IMR-90 (cell line): Measurements from ENCODE around the gene PDE6H. TPM values are rescaled to one million over a fixed set of nuclear protein-coding genes. Genes with fewer than 3 reads are reported as not detected.

ENCODE experiments used
- ATAC-seq: fragments of 200-7000 bp; cut with Tn5 transposase; 2 replicates; pipeline ENCODE4 v1.9.1; 2020; ENCODE audit warnings: low read depth, mild to moderate bottlenecking, moderate library complexity
- BruUV-seq: library from RNA; stranded (reverse); fragments of 400-500 nt; replicated peaks from 2 replicates; lab custom pipeline; 2021; lab: Mats Ljungman, UMichigan
- CTCF ChIA-PET: fragments of 300-600 bp; formaldehyde crosslinking; extraction: SDS; loops from one replicate; lab custom pipeline; 2021; ENCODE audit warnings: antibody characterized with exemption; lab: Yijun Ruan, JAX
- POLR2A ChIA-PET: fragments of 300-600 bp; sonication (Branson Sonifier 250); formaldehyde crosslinking; loops from one replicate; lab custom pipeline; 2022; ENCODE audit warnings: antibody characterized with exemption; ENCODE audit not compliant: unreplicated experiment; lab: Charles Lee
- DNase-seq: peaks from one replicate; pipeline ENCODE4 v3.0.0; 2013
- H2AFZ ChIP-seq: replicated peaks from 2 replicates; pipeline ENCODE3; 2013; ENCODE audit warnings: low read length, mild to moderate bottlenecking; ENCODE audit not compliant: poor library complexity
- H2AK5ac ChIP-seq: 2 replicates; pipeline ENCODE4 v1.6.1; 2013; ENCODE audit warnings: low read depth, low read length, inconsistent platforms
- H2AK9ac ChIP-seq: replicated peaks from 2 replicates; pipeline ENCODE3; 2013; ENCODE audit warnings: mild to moderate bottlenecking, low read depth, low read length, moderate library complexity; ENCODE audit not compliant: poor library complexity
- H2BK120ac ChIP-seq: 2 replicates; pipeline ENCODE4 v1.6.1; 2013; ENCODE audit warnings: low read depth, low read length, inconsistent platforms
- H2BK15ac ChIP-seq: 3 replicates; pipeline ENCODE4 v1.6.1; 2013; ENCODE audit warnings: low read depth, low read length, inconsistent platforms
- H2BK20ac ChIP-seq: 2 replicates; pipeline ENCODE4 v1.6.1; 2013; ENCODE audit warnings: low read depth, mild to moderate bottlenecking, inconsistent platforms, low read length, moderate library complexity
- H2BK5ac ChIP-seq: 2 replicates; pipeline ENCODE4 v1.6.1; 2013; ENCODE audit warnings: mild to moderate bottlenecking, low read depth, low read length, inconsistent platforms; ENCODE audit not compliant: poor library complexity, severe bottlenecking
- H3K14ac ChIP-seq: replicated peaks from 2 replicates; pipeline ENCODE4 v1.6.1; 2013; ENCODE audit warnings: low read depth, low read length, inconsistent platforms
- H3K18ac ChIP-seq: 2 replicates; pipeline ENCODE4 v1.6.1; 2013; ENCODE audit warnings: low read depth, low read length, control low read depth
- H3K23ac ChIP-seq: 2 replicates; pipeline ENCODE4 v1.6.1; 2013; ENCODE audit warnings: low read depth, low read length, inconsistent platforms
- H3K27ac ChIP-seq: 2 replicates; pipeline ENCODE4 v1.5.1; 2013; ENCODE audit warnings: mild to moderate bottlenecking, control low read depth, low read length; ENCODE audit not compliant: insufficient read depth
- H3K27me3 ChIP-seq: 2 replicates; pipeline ENCODE4 v1.6.1; 2013; ENCODE audit warnings: low read length; ENCODE audit not compliant: control insufficient read depth, insufficient read depth
- H3K36me3 ChIP-seq: 2 replicates; pipeline ENCODE4 v1.6.1; 2013; ENCODE audit warnings: low read length, mixed read lengths; ENCODE audit not compliant: control insufficient read depth, insufficient read depth
- H3K4ac ChIP-seq: 2 replicates; pipeline ENCODE4 v1.6.1; 2013; ENCODE audit warnings: low read depth, low read length, inconsistent platforms
- H3K4me1 ChIP-seq: 2 replicates; pipeline ENCODE4 v1.6.1; 2013; ENCODE audit warnings: low read length, mixed read lengths; ENCODE audit not compliant: control insufficient read depth, insufficient read depth
- H3K4me2 ChIP-seq: 2 replicates; pipeline ENCODE4 v1.6.1; 2013; ENCODE audit warnings: low read depth, mild to moderate bottlenecking, control low read depth, low read length, moderate library complexity
- H3K4me3 ChIP-seq: 2 replicates; pipeline ENCODE4 v1.5.1; 2013; ENCODE audit warnings: low read depth, mild to moderate bottlenecking, control low read depth, low read length, moderate library complexity; ENCODE audit not compliant: insufficient read depth
- H3K56ac ChIP-seq: 2 replicates; pipeline ENCODE4 v1.6.1; 2013; ENCODE audit warnings: low read length, inconsistent platforms; ENCODE audit not compliant: insufficient read depth; ENCODE audit errors: extremely low read depth
- H3K79me1 ChIP-seq, 2 experiments: 2 replicates each; pipeline ENCODE4 v1.6.1; 2013; ENCODE audit warnings: low read length in 2 of 2, inconsistent platforms in 1 of 2, low read depth in 1 of 2
- H3K9ac ChIP-seq: 2 replicates; pipeline ENCODE4 v1.6.1; 2013; ENCODE audit warnings: low read depth, low read length, control low read depth
- H3K9me1 ChIP-seq: 2 replicates; pipeline ENCODE4 v1.6.1; 2013; ENCODE audit warnings: low read length, inconsistent platforms; ENCODE audit not compliant: insufficient read depth
- H3K9me3 ChIP-seq: 2 replicates; pipeline ENCODE4 v1.6.1; 2013; ENCODE audit warnings: low read length; ENCODE audit not compliant: control insufficient read depth, insufficient read depth
- H4K20me1 ChIP-seq: 2 replicates; pipeline ENCODE4 v1.6.1; 2013; ENCODE audit warnings: low read length, inconsistent platforms; ENCODE audit not compliant: insufficient read depth
- H4K5ac ChIP-seq: 2 replicates; pipeline ENCODE4 v1.6.1; 2013; ENCODE audit warnings: mild to moderate bottlenecking, low read depth, low read length, control low read depth
- H4K8ac ChIP-seq, 2 experiments: 2 replicates each; pipeline ENCODE4 v1.6.1; 2013; ENCODE audit warnings: low read depth in 2 of 2, low read length in 2 of 2, control low read depth in 1 of 2, inconsistent platforms in 1 of 2
- H4K91ac ChIP-seq: 2 replicates; pipeline ENCODE4 v1.6.1; 2013; ENCODE audit warnings: low read depth, low read length, inconsistent platforms; ENCODE audit not compliant: insufficient read depth
- BHLHE40 ChIP-seq: fragments of 150-350 bp; IDR thresholded peaks from 2 replicates; pipeline ENCODE4 v1.6.1; 2016; ENCODE audit warnings: mild to moderate bottlenecking, low read depth, low read length
- CEBPB ChIP-seq: IDR thresholded peaks from 2 replicates; pipeline ENCODE4 v1.6.1; 2012; ENCODE audit warnings: low read depth, low read length, improper control_type of control experiment
- CHD1 ChIP-seq: IDR thresholded peaks from 2 replicates; pipeline ENCODE4 v1.6.1; 2012; ENCODE audit warnings: low read depth, low read length, improper control_type of control experiment
- MAZ ChIP-seq: IDR thresholded peaks from 2 replicates; pipeline ENCODE4 v1.6.1; 2012; ENCODE audit warnings: low read depth, mild to moderate bottlenecking, low read length, improper control_type of control experiment, moderate library complexity, borderline replicate concordance
- NFE2L2 ChIP-seq: fragments of 150-350 bp; IDR thresholded peaks from 2 replicates; pipeline ENCODE4 v1.6.1; 2016; ENCODE audit warnings: low read depth, mild to moderate bottlenecking, low read length
- RAD21 ChIP-seq: IDR thresholded peaks from 2 replicates; pipeline ENCODE4 v1.6.1; 2012; ENCODE audit warnings: low read length, improper control_type of control experiment
- RCOR1 ChIP-seq: IDR thresholded peaks from 2 replicates; pipeline ENCODE4 v1.6.1; 2012; ENCODE audit warnings: mild to moderate bottlenecking, low read length, improper control_type of control experiment; ENCODE audit not compliant: insufficient replicate concordance
- SMC3 ChIP-seq: fragments of 150-350 bp; IDR thresholded peaks from 2 replicates; pipeline ENCODE4 v1.6.1; 2016; ENCODE audit warnings: low read depth, mild to moderate bottlenecking, antibody characterized with exemption, low read length, moderate library complexity
- WGBS, 2 experiments: methylation state at CpG; one replicate each; pipeline versions ENCODE4 v1.1.5 to v1.1.7; 2013; ENCODE audit warnings: missing lambda C conversion rate in 2 of 2; ENCODE audit not compliant: insufficient read length in 1 of 2; ENCODE audit errors: extremely low coverage in 2 of 2; 5-methylcytosine and 5-hydroxymethylcytosine counted together
- dilution Hi-C: fragments of 300-500 bp; cut with HindIII; formaldehyde crosslinking; loops from one replicate; pipeline ENCODE4 v1.14.3; 2018; ENCODE audit warnings: low sequenced_read_pairs; ENCODE audit not compliant: unreplicated experiment
- in situ Hi-C: fragments of 300-500 bp; cut with MboI; formaldehyde crosslinking; loops from 3 replicates; pipeline ENCODE4 v1.14.3; 2019; ENCODE audit warnings: low sequenced_read_pairs, inconsistent platforms, mixed read lengths
- intact Hi-C: fragments of 100-400 bp; cut with micrococcal nuclease; formaldehyde crosslinking; loops from 2 replicates; pipeline ENCODE4 v1.10.0; 2022
- polyA plus RNA-seq, 3 experiments: library from polyadenylated mRNA; depleted of rRNA; stranded (reverse); fragments of >200 nt; gene quantifications; 2 replicates each; pipeline ENCODE4 v1.2.3, GENCODE V29; 2012; ENCODE audit warnings: low replicate concordance in 1 of 3
- total RNA-seq: library from RNA; depleted of rRNA; stranded (reverse); fragments of >200 nt; gene quantifications from 2 replicates; pipeline ENCODE4 v1.2.3, GENCODE V29; 2012
- TF ChIP-seq, protein P1 (sequence below): conservative IDR thresholded peaks from 2 replicates; pipeline ENCODE4 v1.5.1; 2012; ENCODE audit warnings: mild to moderate bottlenecking, low read depth, low read length, improper control_type of control experiment
- TF ChIP-seq, protein P2 (sequence below): fragments of 150-350 bp; IDR thresholded peaks from 2 replicates; pipeline ENCODE4 v1.6.1; 2016; ENCODE audit warnings: low read depth, mild to moderate bottlenecking, low read length, moderate library complexity, borderline replicate concordance

The PDE6H gene
- total and polyA plus RNA-seq, 2 of the 4 experiments (the other 2 are of a cell fraction) = not detected

DNA sequence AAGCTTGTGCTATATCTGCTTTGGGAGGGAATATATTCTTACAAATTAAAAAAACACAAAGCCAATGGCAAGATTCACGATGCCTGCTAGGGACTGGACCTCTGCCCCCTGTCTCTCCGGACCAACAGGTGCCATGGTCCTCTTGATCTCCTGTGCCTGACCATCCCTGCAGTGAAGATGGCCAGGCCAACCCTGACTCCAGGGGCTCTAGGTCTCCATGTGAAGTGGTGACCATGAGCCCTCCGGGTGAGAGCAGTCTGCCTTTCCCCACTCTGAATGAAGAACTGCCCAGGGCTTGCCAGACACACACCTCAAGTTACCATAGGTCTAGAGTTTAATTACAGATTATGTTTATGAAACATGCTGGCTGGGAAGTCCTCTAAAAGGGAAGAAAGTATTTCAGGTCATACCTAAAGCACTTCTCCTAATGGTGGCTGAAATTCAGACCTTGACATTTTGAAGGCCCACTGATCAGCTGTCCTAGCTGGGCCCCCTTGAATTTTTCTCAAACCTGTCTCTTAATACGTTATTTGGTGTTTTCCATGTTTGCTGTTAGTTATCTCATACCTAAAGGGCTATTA is 12.8 kb upstream of the PDE6H start:
- Histone ChIP-seq H3K27ac (no peak overlapping the region), H4K8ac (no peak overlapping the region), H3K4me3 (no peak overlapping the region), H4K20me1 (no peaks in the 10 kb centered on the region), H3K56ac (no peak overlapping the region), H4K91ac (no peak overlapping the region), H3K9me3 (no peaks in the 10 kb centered on the region), H2BK120ac (no peak overlapping the region), H3K18ac (no peak overlapping the region), H2BK5ac (no peak overlapping the region), H3K4me2 (no peak overlapping the region), H3K9ac (no peak overlapping the region), H3K79me1 (no peaks in the 10 kb centered on the region), H2AFZ (no peak overlapping the region), H2BK20ac (no peak overlapping the region; the same call in 1 of the 2 replicates), H2AK5ac (no peak overlapping the region), H3K14ac (no peak overlapping the region), H2BK15ac (no peak overlapping the region), H3K9me1 (peaks cover 3% of the 10 kb centered on the region; the same call in 1 of the 2 replicates), H3K27me3 (no peaks in the 10 kb centered on the region), H3K36me3 (no peaks in the 10 kb centered on the region), H4K5ac (no peak overlapping the region), H3K4ac (no peak overlapping the region), H3K4me1 (peaks cover 3% of the 10 kb centered on the region; the same call in 1 of the 2 replicates), H3K23ac (no peak overlapping the region), H2AK9ac (no peak overlapping the region)
- DNase-seq (no peak), ATAC-seq (no peak)
- dilution Hi-C loops (no loop called here), intact Hi-C loops (no loop called here), in situ Hi-C loops (no loop called here)
- BruUV-seq = no TSS peak
- 90% methylated on average over 2 of the region's 4 CpGs; no CpG with 5 or more reads in 1 of the 2 experiments for WGBS, 2 experiments
- TF ChIP-seq MAZ = no peak
- TF ChIP-seq NFE2L2 = no peak
- TF ChIP-seq BHLHE40 = no peak
- TF ChIP-seq, protein P1, sequence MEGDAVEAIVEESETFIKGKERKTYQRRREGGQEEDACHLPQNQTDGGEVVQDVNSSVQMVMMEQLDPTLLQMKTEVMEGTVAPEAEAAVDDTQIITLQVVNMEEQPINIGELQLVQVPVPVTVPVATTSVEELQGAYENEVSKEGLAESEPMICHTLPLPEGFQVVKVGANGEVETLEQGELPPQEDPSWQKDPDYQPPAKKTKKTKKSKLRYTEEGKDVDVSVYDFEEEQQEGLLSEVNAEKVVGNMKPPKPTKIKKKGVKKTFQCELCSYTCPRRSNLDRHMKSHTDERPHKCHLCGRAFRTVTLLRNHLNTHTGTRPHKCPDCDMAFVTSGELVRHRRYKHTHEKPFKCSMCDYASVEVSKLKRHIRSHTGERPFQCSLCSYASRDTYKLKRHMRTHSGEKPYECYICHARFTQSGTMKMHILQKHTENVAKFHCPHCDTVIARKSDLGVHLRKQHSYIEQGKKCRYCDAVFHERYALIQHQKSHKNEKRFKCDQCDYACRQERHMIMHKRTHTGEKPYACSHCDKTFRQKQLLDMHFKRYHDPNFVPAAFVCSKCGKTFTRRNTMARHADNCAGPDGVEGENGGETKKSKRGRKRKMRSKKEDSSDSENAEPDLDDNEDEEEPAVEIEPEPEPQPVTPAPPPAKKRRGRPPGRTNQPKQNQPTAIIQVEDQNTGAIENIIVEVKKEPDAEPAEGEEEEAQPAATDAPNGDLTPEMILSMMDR = no peak
- no peak for TF ChIP-seq CHD1
- no peak for TF ChIP-seq RCOR1
- TF ChIP-seq CEBPB = no peak
- TF ChIP-seq, protein P2, sequence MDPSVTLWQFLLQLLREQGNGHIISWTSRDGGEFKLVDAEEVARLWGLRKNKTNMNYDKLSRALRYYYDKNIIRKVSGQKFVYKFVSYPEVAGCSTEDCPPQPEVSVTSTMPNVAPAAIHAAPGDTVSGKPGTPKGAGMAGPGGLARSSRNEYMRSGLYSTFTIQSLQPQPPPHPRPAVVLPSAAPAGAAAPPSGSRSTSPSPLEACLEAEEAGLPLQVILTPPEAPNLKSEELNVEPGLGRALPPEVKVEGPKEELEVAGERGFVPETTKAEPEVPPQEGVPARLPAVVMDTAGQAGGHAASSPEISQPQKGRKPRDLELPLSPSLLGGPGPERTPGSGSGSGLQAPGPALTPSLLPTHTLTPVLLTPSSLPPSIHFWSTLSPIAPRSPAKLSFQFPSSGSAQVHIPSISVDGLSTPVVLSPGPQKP = no peak
- TF ChIP-seq SMC3 = no peak
- no peak for TF ChIP-seq RAD21
- CTCF ChIA-PET = no interaction called here
- POLR2A ChIA-PET = no interaction called here
